ENCODE data around the gene CEACAM1. TPM values are rescaled to one million over a fixed set of nuclear protein-coding genes. Genes with fewer than 3 reads are reported as not detected.

Gene CEACAM1
- total RNA-seq, 1 experiment from 2014 or later, result 1.5 TPM

- H3K23ac ChIP-seq (ENCODE audit: insufficient read length, low read depth, low read length), result no peak overlapping the region
- no peaks in the 10 kb centered on the region for H3K23me2 ChIP-seq (ENCODE audit: insufficient read length, low read depth, low read length, poor library complexity, severe bottlenecking)
- no peaks in the 10 kb centered on the region for H3K79me2 ChIP-seq (ENCODE audit: insufficient read depth, low read length)
- H3K4me1 ChIP-seq (ENCODE audit: insufficient read depth, low read length), result no peaks in the 10 kb centered on the region
- no peak for DNase-seq
- H3K27me3 Mint-ChIP-seq (ENCODE audit: low read depth), result peaks cover 18% of the 10 kb centered on the region
- no peaks in the 10 kb centered on the region for H3K79me1 ChIP-seq (ENCODE audit: insufficient read depth, low read depth, low read length, poor library complexity, severe bottlenecking)
- no peak overlapping the region for H2AFZ ChIP-seq (ENCODE audit: low read length)
- H4K8ac ChIP-seq (replicated peaks; ENCODE audit: insufficient read length, low read depth, low read length), result no peak overlapping the region
- H3K4me1 Mint-ChIP-seq, result peaks cover 0 to 10% of the 10 kb centered on the region in 2 experiments; a peak in 2 of 4 replicates
- no peaks in the 10 kb centered on the region for H4K20me1 ChIP-seq (ENCODE audit: control insufficient read depth, insufficient read depth, insufficient read length)
- no peaks in the 10 kb centered on the region for H3K27me3 ChIP-seq (ENCODE audit: insufficient read depth, low read length)
- no peak overlapping the region for H3K27ac Mint-ChIP-seq
- no peak overlapping the region for H3K27ac ChIP-seq (ENCODE audit: insufficient read length, low read depth, low read length)
- H2BK5ac ChIP-seq (ENCODE audit: insufficient read length, low read length), result no peak overlapping the region
- H2AK5ac ChIP-seq (ENCODE audit: insufficient read length, low read length), result no peak overlapping the region
- no peak overlapping the region for H2BK12ac ChIP-seq (ENCODE audit: insufficient read length, low read depth, low read length)
- no peak overlapping the region for H2BK15ac ChIP-seq (ENCODE audit: low read depth, low read length)
- H3K4ac ChIP-seq (ENCODE audit: low read depth, low read length), result no peak overlapping the region
- H3K56ac ChIP-seq (ENCODE audit: insufficient read length, low read depth, low read length), result no peak overlapping the region
- H2BK120ac ChIP-seq (ENCODE audit: low read depth, low read length, poor library complexity, severe bottlenecking), result no peak overlapping the region
- no peak overlapping the region for H4K5ac ChIP-seq (ENCODE audit: insufficient read length, low read depth, low read length)
- no peak overlapping the region for H3K4me2 ChIP-seq (ENCODE audit: insufficient read depth, insufficient read length, low read length)
- no peak overlapping the region for H3T11ph ChIP-seq (ENCODE audit: low read length)
- H3K14ac ChIP-seq (ENCODE audit: insufficient read depth, low read length), result no peak overlapping the region
- H3K9me3 Mint-ChIP-seq, result peaks cover 0 to 49% of the 10 kb centered on the region in 2 experiments; a peak in 3 of 5 replicates
- no peak overlapping the region for H2BK20ac ChIP-seq (ENCODE audit: low read depth, low read length, poor library complexity, severe bottlenecking)
- no peak for TF ChIP-seq CTCF (conservative IDR thresholded peaks at IDR 0.05)
- WGBS (ENCODE audit: extremely low coverage, insufficient read length, low lambda C conversion rate), result no CpG with 5 or more reads among the region's 1 CpG
- no peak overlapping the region for H3K9ac ChIP-seq (ENCODE audit: extremely low read depth, insufficient read length, low read length)
- H3K9me3 ChIP-seq (ENCODE audit: control insufficient read depth, low read depth, low read length), result no peaks in the 10 kb centered on the region
- H3K18ac ChIP-seq (ENCODE audit: insufficient read length, low read depth, low read length), result no peak overlapping the region
- H4K91ac ChIP-seq (ENCODE audit: insufficient read length, low read depth, low read length), result no peak overlapping the region
- H3K4me3 Mint-ChIP-seq, result no peak overlapping the region
- H3K36me3 Mint-ChIP-seq (ENCODE audit: insufficient read depth in 1 of 3, low read depth in 3 of 3), result no peaks in the 10 kb centered on the region
Observed at GRCh38 chr19:42573642-42574041, 45.4 kb upstream of the CEACAM1 start.
